GM21360 (cell line): ENCODE data around the gene PPIL3.
"Not testable (repeated sequence)": the region's sequence is repeated elsewhere in the genome, so short reads cannot be mapped to it uniquely, and the experiment has no call there.

Source experiments
- ATAC-seq: cut with Tn5 transposase; IDR thresholded peaks from one replicate; pipeline ENCODE4 v1.9.1; 2021; ENCODE audit warnings: mild to moderate bottlenecking, moderate library complexity; ENCODE audit not compliant: unreplicated experiment

PPIL3 gene

DNA sequence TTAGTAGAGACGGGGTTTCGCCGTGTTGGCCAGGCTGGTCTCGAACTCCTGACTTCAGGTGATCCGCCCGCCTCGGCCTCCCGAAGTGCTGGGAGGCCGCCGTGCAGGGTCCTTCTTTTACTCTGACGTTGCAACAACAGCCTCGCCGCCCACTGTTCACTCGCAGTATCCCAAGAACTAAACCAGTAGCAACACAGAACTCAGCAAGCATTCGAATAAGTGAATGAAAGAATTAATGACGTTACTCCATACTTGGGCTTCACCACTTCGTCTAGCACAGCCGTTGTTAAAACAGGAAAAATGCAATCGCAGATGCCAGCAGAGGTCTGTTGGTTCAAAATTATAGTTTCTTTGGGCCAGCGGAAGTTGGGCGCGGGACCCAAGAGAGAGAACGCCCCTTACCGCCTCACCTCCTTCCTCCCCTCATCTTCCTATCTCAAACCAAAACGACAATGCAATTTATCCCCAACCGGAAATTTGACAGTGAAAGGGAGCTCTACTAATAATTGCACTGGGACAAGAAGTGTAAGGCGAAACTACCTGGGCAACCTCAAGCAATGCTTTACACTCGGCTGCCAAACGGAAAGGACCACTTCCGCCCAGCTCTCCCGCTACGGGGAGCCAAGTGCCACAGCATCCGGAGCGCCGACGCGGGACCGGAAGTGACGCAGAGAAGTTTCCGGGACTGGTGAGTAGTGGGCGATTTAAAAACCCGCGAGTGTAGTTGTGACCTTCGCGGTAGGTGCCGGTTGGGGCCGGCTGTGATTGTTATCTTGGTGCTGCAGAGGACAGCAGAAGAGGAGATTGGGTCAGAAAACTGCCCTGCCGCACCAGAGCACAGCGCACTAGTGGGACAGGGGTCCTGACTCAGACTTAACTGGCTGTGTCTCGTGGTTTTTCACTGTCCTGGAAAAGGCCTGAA, at the start of gene PPIL3, which contains the start of gene NIF3L1:
PPIL3 (minus strand) TSS at position 374 of the 922 bp plus-strand sequence. CDS start 1,462 bp downstream, outside the sequence.
NIF3L1 (plus strand) TSS at position 668 of the 922 bp plus-strand sequence. CDS start 2,573 bp downstream, outside the sequence.
- peak; percentile 88 for ATAC-seq

DNA sequence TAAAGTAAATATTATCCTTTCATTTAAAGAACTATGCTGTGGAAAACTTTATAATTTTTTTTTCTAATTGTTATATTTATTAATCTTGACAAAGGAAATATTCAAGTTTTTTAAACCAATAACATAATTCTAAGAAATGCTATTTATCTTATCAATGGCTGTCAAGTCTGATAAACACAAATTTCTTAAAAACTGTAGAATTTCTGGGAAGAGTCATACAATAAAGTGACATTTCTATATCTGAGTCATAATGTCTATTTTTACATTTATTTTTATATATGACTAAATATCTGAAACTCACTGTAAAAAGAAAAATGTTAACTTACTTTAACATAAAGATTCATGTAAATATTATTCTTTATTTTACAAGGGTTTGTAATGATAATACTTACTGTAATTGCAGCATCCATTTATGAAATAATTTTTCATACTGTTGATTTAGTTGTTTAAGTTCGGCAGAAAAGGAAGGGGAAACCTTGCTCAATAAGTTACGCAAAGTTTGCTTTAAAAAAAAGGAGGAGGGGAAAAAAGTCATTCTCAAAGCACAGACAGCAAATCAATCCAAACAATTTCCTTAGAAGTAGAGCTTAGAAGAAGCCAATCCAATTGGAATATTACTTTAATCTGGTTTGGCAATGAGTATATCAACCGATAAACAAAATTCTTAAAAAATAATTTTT, 42.2 kb upstream of the PPIL3 start:
- ATAC-seq = no peak

GRCh38 chr2:200929334-200930249, 40.7 kb upstream of the PPIL3 start:
- no peak for ATAC-seq

DNA sequence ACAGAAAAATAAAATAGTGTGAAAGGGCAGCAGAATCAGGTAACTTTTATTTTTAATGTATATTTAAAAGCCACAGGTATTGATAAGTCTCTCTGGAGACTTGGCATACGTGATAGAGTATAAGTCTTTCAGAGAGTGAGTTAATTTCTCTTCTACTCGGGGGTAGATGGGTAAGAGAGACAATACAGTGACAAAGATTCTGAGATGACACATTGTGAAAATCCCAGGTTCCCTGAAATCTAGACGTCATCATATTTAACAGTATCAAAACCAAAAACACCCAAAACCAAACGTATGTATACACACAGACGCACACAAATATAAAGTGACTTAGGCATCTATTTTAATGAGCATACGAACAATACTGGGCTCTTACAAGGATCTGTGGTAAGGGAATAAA, 33.6 kb upstream of the PPIL3 start:
- no peak for ATAC-seq

GRCh38 chr2:200913654-200914053, 24.8 kb upstream of the PPIL3 start:
- no peak for ATAC-seq

GRCh38 chr2:200909958-200910357, 21.1 kb upstream of the PPIL3 start:
- no peak for ATAC-seq

GRCh38 chr2:200905618-200906296, 16.9 kb upstream of the PPIL3 start:
- no peak for ATAC-seq

DNA sequence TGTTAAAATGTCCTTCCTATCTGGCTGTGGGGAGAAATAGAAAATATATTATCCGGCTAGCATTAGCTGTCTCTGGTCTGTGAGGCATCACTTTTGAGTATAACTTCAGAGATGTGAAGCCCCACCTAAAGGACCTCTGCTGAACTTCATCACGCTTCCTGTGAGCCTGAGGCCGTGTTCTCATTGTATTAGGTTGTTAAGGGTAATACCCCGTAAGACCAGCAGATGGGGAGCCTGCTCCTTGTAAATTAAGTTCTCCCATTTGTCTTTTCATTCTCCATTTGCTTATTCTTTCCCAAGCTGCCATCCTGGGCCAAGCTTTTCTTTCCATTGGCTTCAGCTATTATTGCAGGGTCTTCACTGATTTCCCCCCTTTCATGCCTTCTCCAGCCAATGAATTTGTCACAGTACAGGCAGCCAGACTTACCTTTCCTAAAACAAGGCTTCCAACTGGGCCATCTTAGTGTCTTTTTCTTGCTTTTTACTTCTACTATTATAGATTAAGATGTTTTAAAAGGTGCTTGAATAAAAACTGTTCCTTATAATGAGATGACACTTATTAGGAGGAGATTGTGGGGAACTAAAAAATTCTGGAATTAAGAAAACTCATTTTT, 12.7 kb upstream of the PPIL3 start:
- ATAC-seq = peak; percentile 96

GRCh38 chr2:200899482-200899881, 10.6 kb upstream of the PPIL3 start:
- ATAC-seq = no peak

GRCh38 chr2:200881715-200882249, 7.1 kb downstream of the PPIL3 start:
- not testable (repeated sequence) for ATAC-seq

- ATAC-seq = no peak
Measured at GRCh38 chr2:200878289-200878880, 10.5 kb downstream of the PPIL3 start.

DNA sequence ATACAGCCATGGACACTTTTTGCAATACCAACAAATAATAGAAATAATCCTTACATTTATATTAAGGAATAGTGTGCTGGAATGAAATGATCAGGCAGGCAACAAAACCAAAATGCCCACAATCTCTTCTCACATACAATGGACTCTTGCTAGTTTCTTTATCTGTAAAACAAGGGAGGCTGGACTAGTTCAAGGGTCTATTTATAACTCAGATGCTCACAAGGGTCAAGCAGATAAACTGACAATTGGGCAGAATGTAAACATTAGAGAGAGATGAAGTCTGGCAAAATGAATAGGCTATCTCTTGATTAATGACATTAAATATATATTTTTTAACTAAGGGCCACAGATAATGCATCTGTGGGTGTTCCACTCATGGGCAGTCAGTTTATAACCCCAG, 11.4 kb downstream of the PPIL3 start:
- no peak for ATAC-seq

DNA sequence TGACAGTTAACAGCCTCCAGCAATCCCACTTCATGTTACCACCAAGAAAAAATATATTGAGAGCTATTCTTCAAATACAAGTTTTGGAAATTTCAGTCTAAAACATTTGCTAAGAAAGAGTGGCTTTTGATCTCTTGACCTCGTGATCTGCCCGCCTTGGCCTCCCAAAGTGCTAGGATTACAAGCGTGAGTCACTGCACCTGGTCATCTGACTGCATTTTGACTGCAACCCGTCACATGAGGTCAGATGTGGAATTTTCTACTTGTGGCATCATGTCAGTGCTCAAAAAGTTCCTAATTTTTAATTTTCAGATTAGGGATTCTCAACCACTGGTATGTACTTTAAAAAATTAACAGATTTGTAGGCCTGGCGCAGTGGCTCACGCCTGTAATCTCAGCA, 15.3 kb downstream of the PPIL3 start:
- ATAC-seq = no peak

- ATAC-seq = no peak
Measured at GRCh38 chr2:200871151-200871550, 17.7 kb downstream of the PPIL3 start.

DNA sequence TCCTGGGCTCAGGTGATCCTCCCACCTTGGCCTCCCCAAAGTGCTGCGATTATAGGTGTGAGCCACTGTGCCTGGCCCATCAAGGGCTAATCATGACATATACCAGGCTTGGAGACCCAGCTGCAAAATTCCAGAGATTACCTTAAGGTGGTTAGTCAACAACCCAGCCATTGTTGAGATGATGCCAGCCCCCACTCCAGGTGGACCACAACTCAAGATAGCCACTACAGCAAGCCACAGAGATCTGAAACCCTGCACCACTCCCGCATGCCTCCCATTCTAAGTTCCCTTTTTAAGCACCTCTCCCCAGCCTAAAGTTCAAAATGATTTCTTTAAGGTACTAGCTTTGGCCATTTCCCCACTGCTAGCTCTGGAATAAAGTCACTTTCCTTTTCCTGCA, 19.9 kb downstream of the PPIL3 start:
- no peak for ATAC-seq

GRCh38 chr2:200864176-200865034, 24.5 kb downstream of the PPIL3 start, which contains the start of gene CLK1:
Gene CLK1, minus strand, starts transcription at chr2:200864658. Its CDS starts 2,796 bp downstream, at chr2:200861862.
- ATAC-seq = peak; percentile 83

DNA sequence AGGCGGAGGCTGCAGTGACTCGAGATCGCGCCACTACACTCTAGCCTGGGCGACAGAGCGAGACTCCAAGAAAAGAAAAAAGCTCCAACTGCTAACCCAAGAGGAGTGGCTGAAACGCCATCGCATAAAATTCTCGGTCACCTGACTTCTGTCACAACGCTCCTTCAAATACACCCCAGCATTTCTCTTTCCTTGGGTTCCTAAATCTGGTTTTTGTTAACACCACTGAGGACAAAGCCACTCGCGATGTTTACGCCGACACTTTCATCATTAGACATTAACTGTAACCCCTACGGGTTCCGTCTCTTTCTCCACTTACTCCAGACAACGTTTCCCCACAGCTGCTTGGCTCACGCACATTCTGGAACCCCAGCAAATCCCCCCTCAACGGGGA, 25.1 kb downstream of the PPIL3 start:
- ATAC-seq = no peak

- ATAC-seq = no peak
Measured at GRCh38 chr2:200862532-200863000, 26.3 kb downstream of the PPIL3 start.
